Hepatocyte (in vitro differentiated cells): Measurements from ENCODE around the gene IMMT.

Experiments used
- EZH2 ChIP-seq: fragments of 200-600 bp; sonication (generic); IDR thresholded peaks from 2 replicates; pipeline ENCODE4 v1.6.1; 2016; ENCODE audit warnings: antibody characterized with exemption, mild to moderate bottlenecking, borderline replicate concordance
- EZH2phosphoT487 ChIP-seq: fragments of 200-600 bp; sonication (generic); IDR thresholded peaks from one replicate; pipeline ENCODE4 v1.6.1; 2018; ENCODE audit warnings: antibody characterized with exemption, mild to moderate bottlenecking, low read depth, moderate library complexity; ENCODE audit not compliant: unreplicated experiment, severe bottlenecking
- TF ChIP-seq, protein P1 (sequence below): fragments of 200-600 bp; sonication (generic); IDR thresholded peaks from 2 replicates; pipeline ENCODE4 v1.5.1; 2016; ENCODE audit warnings: antibody characterized with exemption, mild to moderate bottlenecking; ENCODE audit not compliant: poor library complexity

DNA sequence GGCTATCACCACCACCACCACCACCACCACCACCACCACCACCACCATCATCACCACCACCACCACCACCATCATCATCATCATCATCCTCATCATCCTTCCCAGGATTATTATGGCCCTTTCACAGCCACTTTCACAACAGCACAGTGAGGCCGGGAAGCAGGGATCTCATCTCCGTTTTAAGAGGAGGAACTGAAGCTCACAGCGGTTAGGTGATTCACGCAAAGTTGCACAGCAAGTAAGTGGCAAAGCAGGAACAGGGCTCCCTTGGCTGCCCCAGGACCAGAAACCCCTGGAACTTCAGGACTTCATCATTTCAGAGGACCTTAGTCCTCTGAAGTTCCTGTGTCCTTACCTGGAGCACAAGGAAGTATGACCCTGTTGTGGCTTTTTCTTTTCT lies 30.8 kb upstream of the IMMT start:
- TF ChIP-seq, protein P1, sequence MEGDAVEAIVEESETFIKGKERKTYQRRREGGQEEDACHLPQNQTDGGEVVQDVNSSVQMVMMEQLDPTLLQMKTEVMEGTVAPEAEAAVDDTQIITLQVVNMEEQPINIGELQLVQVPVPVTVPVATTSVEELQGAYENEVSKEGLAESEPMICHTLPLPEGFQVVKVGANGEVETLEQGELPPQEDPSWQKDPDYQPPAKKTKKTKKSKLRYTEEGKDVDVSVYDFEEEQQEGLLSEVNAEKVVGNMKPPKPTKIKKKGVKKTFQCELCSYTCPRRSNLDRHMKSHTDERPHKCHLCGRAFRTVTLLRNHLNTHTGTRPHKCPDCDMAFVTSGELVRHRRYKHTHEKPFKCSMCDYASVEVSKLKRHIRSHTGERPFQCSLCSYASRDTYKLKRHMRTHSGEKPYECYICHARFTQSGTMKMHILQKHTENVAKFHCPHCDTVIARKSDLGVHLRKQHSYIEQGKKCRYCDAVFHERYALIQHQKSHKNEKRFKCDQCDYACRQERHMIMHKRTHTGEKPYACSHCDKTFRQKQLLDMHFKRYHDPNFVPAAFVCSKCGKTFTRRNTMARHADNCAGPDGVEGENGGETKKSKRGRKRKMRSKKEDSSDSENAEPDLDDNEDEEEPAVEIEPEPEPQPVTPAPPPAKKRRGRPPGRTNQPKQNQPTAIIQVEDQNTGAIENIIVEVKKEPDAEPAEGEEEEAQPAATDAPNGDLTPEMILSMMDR = no peak
- no peak for TF ChIP-seq EZH2
- TF ChIP-seq EZH2phosphoT487 = no peak
